ENCODE data around the gene ADARB2.
"Not testable (repeated sequence)": the region's sequence is repeated elsewhere in the genome, so short reads cannot be mapped to it uniquely, and the experiment has no call there.

Gene ADARB2

DNA sequence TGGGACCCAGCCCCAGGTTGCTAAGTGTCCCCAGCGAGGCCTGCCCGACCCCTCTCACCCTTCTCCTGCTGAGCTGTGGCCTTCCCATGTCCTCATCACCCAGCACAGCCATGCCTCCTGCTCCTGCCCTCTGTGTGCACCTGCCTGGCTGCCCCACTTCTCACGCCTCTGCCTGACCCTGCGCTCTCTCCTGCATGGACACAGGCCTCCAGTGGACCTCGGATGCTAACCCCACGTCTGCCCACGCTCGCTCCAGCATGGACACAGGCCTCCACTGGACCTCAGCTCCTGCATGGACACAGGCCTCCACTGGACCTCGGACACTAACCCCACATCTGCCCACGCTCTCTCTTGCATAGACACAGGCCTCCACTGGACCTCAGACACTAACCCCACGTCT lies 111.6 kb downstream of the ADARB2 start:
- TF ChIP-seq, protein P1, sequence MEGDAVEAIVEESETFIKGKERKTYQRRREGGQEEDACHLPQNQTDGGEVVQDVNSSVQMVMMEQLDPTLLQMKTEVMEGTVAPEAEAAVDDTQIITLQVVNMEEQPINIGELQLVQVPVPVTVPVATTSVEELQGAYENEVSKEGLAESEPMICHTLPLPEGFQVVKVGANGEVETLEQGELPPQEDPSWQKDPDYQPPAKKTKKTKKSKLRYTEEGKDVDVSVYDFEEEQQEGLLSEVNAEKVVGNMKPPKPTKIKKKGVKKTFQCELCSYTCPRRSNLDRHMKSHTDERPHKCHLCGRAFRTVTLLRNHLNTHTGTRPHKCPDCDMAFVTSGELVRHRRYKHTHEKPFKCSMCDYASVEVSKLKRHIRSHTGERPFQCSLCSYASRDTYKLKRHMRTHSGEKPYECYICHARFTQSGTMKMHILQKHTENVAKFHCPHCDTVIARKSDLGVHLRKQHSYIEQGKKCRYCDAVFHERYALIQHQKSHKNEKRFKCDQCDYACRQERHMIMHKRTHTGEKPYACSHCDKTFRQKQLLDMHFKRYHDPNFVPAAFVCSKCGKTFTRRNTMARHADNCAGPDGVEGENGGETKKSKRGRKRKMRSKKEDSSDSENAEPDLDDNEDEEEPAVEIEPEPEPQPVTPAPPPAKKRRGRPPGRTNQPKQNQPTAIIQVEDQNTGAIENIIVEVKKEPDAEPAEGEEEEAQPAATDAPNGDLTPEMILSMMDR (IDR thresholded peaks at IDR 0.05; ENCODE audit: borderline replicate concordance, insufficient read depth, low read depth, low read length): no peak
- no peak overlapping the region for H3K4me3 ChIP-seq (ENCODE audit: low read depth, low read length)

DNA sequence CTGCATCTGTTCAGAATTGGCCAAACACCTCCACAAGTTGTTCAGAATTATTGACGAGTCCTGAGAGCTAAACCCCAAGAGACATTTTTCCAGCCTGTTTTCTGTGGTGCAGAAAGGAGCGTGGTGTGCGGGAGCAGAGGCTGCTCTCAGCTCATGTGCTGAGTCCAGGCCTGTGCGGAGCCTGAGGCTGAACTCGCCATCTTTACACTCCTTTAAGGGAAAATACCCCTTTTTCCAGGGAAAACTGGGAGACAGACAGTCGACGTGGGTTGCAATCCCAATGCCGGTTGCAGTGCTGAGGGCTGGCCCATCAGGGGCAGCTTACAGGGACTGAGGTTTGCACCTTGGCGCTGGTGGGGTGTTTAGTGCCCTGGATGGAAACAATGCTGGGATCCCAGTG lies 112.2 kb downstream of the ADARB2 start:
- H3K4me3 ChIP-seq (ENCODE audit: low read depth, low read length): no peak overlapping the region
- TF ChIP-seq, protein P1 (IDR thresholded peaks at IDR 0.05; ENCODE audit: borderline replicate concordance, insufficient read depth, low read depth, low read length): no peak

DNA sequence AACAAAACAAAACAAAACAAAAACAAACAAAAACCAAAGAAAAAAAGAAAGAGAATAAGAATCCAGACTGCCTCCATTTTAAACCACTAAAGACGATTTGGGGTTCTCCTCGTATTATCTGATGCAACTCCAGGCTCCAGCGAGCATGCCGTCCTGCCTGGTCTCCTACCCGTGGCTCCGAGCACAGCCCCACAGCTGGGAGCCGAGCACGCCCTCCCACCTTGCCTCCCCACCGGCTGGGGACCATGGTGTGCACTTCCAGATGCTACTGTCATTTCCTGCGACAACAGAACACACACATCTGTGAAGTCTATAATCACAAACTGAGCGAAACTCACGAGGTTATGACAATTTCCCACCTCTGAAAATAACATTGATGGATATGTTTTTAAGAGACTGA lies 113.1 kb downstream of the ADARB2 start:
- no peak overlapping the region for H3K4me3 ChIP-seq (ENCODE audit: low read depth, low read length)
- TF ChIP-seq, protein P1 (IDR thresholded peaks at IDR 0.05; ENCODE audit: borderline replicate concordance, insufficient read depth, low read depth, low read length): no peak

DNA sequence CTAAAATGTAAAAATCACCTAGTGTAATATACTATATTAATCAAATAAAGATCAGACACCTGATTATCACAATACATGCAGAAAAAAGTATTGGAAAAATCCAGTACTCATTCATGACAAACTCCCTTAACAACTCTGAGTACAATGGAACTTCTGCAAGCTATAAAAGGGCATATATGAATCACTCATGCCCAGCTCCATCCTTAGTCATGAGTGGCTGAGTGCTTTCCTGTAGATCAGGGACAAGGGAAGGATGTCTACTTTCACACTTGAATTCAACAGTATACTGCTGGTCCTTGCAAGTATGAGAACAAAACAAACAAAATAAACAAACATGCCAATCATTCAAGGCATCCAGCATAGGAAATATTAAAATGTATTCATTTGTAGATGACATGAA lies 116.5 kb downstream of the ADARB2 start:
- H3K4me3 ChIP-seq (ENCODE audit: low read depth, low read length): no peak overlapping the region
- TF ChIP-seq, protein P1 (IDR thresholded peaks at IDR 0.05; ENCODE audit: borderline replicate concordance, insufficient read depth, low read depth, low read length): no peak

DNA sequence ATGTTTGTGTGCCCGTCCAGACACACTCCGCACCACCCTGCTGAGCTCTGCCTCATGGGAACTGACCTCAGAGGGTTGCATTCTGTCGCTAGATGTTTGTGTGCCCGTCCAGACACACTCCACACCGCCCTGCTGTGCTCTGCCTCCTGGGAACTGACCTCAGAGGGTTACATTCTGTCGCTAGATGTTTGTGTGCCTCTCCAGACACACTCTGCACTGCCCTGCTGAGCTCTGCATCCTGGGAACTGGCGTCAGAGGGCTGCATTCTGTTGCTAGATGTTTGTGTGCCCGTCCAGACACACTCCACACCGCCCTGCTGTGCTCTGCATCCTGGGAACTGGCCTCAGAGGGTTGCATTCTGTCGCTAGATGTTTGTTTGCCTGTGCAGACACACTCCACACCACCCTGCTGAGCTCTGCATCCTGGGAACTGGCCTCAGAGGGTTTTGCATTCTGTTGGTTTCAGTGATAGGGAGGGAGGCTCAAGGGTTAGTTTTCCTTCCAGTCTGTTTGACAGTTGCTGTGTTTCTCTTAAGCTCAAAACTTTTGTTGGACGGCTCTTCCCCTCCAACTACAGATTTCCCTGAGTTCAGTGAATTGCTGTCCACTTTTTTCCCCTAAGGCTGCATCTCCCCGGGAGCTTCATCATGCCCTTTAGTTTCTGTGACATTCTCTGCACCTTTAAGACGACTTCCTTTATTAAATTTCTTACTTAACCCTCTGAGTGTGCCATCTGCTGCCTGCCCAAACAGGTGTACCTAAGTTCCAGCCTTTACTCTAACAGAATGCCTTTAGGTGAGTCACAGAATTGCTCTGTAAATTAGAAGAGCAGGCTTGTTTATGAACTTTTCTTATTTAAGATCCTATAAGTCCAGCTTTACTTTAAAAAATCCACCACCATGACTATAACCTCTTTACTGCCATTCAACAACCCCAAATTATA lies 119.7 kb downstream of the ADARB2 start:
- not testable (repeated sequence) for H3K4me3 ChIP-seq (ENCODE audit: low read depth, low read length)

DNA sequence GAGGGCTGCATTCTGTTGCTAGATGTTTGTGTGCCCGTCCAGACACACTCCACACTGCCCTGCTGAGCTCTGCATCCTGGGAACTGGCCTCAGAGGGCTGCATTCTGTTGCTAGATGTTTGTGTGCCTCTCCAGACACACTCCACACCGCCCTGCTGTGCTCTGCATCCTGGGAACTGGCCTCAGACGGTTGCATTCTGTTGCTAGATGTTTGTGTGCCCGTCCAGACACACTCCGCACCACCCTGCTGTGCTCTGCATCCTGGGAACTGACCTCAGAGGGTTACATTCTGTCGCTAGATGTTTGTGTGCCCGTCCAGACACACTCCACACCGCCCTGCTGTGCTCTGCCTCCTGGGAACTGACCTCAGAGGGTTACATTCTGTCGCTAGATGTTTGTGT lies 120.6 kb downstream of the ADARB2 start:
- H3K4me3 ChIP-seq (ENCODE audit: low read depth, low read length): not testable (repeated sequence)

DNA sequence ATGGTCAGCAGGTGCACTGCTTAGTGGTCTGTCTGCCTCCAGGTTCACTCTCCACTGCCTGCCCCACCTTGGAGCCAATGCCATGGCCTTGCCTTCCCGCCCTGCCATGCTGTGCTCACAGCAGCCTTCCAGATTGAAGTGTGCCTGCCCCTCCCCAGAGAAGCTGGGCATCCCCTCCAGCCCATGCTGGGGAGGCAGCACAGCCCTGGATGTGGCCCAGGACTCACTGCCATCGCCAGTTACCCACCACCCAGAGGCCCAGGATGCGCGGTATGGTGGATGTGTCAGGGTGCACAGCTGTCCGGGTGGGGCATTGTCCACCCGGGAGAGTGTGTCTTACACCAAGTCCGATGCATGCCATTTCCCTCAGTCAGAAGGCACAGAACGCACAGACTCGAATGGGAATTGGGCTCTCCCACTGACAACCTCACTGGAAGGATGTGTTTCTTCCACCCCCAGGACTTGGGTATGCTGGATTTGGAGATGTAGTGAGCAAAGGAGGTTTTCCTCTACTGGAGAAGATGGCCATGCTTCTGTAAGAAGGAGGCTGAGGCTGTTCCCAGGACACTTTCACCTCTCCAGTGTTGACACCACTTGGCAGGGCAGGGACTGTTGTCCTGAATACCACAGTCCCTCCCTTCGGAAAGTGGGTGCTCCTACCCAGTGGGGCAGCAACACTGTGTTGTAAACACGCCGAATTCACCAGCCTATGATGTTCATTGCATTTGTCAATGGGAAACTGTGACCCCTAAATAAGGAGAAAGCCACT lies 122.0 kb downstream of the ADARB2 start:
- TF ChIP-seq, protein P1 (IDR thresholded peaks at IDR 0.05; ENCODE audit: borderline replicate concordance, insufficient read depth, low read depth, low read length): no peak
- H3K4me3 ChIP-seq (ENCODE audit: low read depth, low read length): no peak overlapping the region

DNA sequence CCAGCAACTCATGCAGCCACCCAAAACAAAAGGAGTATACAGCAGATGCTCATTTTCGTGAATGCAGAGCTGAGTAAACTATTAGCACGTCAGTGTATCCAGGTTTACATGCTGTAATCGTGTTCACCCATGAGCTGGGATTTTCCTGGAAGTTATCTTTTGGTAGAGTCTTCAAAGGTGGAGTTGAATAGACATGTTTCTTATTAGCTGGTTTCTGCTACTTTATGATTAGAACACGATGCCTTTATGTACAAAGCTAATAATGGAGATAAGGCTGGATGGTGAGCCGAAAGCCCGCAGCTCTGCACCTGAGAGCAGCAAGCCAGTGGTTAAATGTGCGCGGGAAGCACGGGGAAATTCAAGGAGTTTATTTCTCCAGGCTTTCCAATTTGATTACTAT lies 123.8 kb downstream of the ADARB2 start:
- H3K4me3 ChIP-seq (ENCODE audit: low read depth, low read length): no peak overlapping the region
- TF ChIP-seq, protein P1 (IDR thresholded peaks at IDR 0.05; ENCODE audit: borderline replicate concordance, insufficient read depth, low read depth, low read length): no peak

All from GM12875 (cell line).